Adrenal gland (tissue), 12 donors: ENCODE data around the gene MRPL41. TPM values are rescaled to one million over a fixed set of nuclear protein-coding genes. Genes with fewer than 3 reads are reported as not detected.
"Not testable (repeated sequence)": the region's sequence is repeated elsewhere in the genome, so short reads cannot be mapped to it uniquely, and the experiment has no call there.

Experiments
- DNase-seq, 7 donors: peaks; one replicate each; pipeline ENCODE4 v3.0.0-alpha.2; 2019 to 2020
- H3K27ac ChIP-seq, 5 donors: fragments of 200-600 bp; sonication (generic) in 4 of 5; 1 replicate in 3 of 5; 2 replicates in 2 of 5; pipeline versions ENCODE4 v1.5.1 to v1.8.0; 2016 to 2020; ENCODE audit warnings: mild to moderate bottlenecking in 1 of 5
- H3K27me3 ChIP-seq: fragments of 200-600 bp; 2 replicates; pipeline ENCODE4 v1.8.0; 2021
- H3K36me3 ChIP-seq, 2 donors: fragments of 200-600 bp; replicated peaks in 1 of 2; 1 replicate in 1 of 2; 2 replicates in 1 of 2; pipeline versions ENCODE4 v1.5.1 to v1.8.0; 2018 to 2022
- H3K4me1 ChIP-seq, 2 donors: fragments of 200-600 bp; replicated peaks in 1 of 2; 1 replicate in 1 of 2; 2 replicates in 1 of 2; pipeline versions ENCODE4 v1.5.1 to v1.8.0; 2018 to 2021
- H3K4me3 ChIP-seq, 4 donors: fragments of 200-600 bp; sonication (generic) in 3 of 4; one replicate each; pipeline ENCODE4 v1.5.1; 2016 to 2018
- H3K9me3 ChIP-seq, 3 donors: fragments of 200-600 bp; sonication (generic) in 1 of 3; replicated peaks in 1 of 3; 1 replicate in 2 of 3; 2 replicates in 1 of 3; pipeline versions ENCODE4 v1.5.1 to v1.8.0; 2016 to 2021
- POLR2A ChIP-seq, 2 donors: fragments of 450-650 bp; IDR thresholded peaks; one replicate each; pipeline ENCODE4 v1.6.1; 2017; ENCODE audit warnings: antibody characterized with exemption in 2 of 2, mild to moderate bottlenecking in 2 of 2, moderate library complexity in 1 of 2
- WGBS, 4 donors: extraction: QIAGEN DNeasy Blood & Tissue Kit in 2 of 4; methylation state at CpG; one replicate each; pipeline versions ENCODE4 v1.1.5 to v1.1.7; 2013 to 2017; 5-methylcytosine and 5-hydroxymethylcytosine counted together
- intact Hi-C, 2 donors: fragments of 100-400 bp; cut with DNase I; formaldehyde crosslinking; loops; one replicate each; pipeline versions ENCODE4 v1.14.1 to v1.15.0; 2022 to 2023
- polyA plus RNA-seq, 3 donors: library from polyadenylated mRNA; stranded (reverse); fragments of 200-250 nt in 2 of 3; fragments of 350-450 nt in 1 of 3; fragmentation: Illumina TruSeq in 1 of 3; extraction: RNeasy Lipid Tissue Mini Kit (QIAGEN cat#74804) in 1 of 3; gene quantifications; one replicate each; pipeline ENCODE4 v1.2.3, GENCODE V29; 2013 to 2014
- total RNA-seq, 9 donors: library from RNA; depleted of rRNA in 4 of 9; stranded (reverse); fragments of >200 nt in 4 of 9; fragments of 120-200 nt in 1 of 9; fragmentation: NEBNext Ultra II Directional in 1 of 9; extraction: Animal tissue kit (Norgen Biotek cat#: 25700) in 1 of 9; gene quantifications; one replicate each; pipeline versions ENCODE4 v1.1.0 to v1.2.4, GENCODE V29; 2013 to 2023
- TF ChIP-seq, protein P1 (sequence below), 6 experiments: fragments of 450-650 bp in 4 of 6; fragments of 200-600 bp in 2 of 6; sonication (generic) in 1 of 6; IDR thresholded peaks; 1 replicate in 5 of 6; 2 replicates in 1 of 6; pipeline versions ENCODE4 v1.5.1 to v1.8.0; 2016 to 2021; ENCODE audit warnings: antibody characterized with exemption in 6 of 6, mild to moderate bottlenecking in 2 of 6, moderate library complexity in 1 of 6
- donor health status: healthy with polysubstance abuse.
- donor health status: Bipolar disorder and iron deficiency.
- donor health status: DM: yes; HTN: yes; CAD: no.
- donor health status: DM: no; HTN: no; CAD: no.
- donor health status: DM: no; HTN: no; CAD: no.
- donor health status: DM: yes; HTN: yes; CAD: no.

The MRPL41 gene
- total and polyA plus RNA-seq, 12 donors: 6.1 to 335 (median 84.6) TPM

DNA sequence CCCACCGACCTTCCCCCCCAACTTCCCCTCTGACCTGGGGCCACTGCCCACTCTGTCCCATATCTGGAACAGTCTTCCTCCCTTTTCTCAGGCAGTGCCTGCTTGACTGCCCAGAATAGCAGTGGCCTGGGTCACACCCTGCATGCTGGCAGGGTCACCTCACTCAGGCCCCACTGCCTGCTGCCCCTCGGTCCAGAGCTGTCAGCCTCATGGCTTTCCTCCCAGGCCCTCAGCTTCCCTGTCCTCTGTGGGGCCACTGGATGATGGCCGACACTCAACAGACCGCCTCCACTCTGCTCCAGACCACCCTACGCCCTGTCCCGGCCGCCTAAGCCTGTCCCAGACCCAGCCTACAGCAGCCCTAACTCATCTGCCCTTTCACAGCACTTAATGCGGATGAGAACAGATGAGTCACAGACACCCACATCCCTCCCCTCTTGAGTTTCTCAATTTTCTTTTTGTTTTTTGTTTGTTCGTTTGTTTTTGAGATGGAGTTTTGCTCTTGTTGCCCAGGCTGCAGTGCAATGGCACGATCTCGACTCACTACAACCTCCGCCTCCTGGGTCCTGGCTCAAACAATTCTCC lies 7.4 kb upstream of the MRPL41 start:
- H3K36me3 ChIP-seq: no peaks in the 10 kb centered on the region
- WGBS, 4 donors: 78 to 88% (median 85%) methylated on average over 12 of the region's 12 CpGs
- DNase-seq: no peak
- no peaks in the 10 kb centered on the region for H3K27me3 ChIP-seq
- H3K4me1 ChIP-seq: no peaks in the 10 kb centered on the region
- intact Hi-C loops: no loop called here
- TF ChIP-seq POLR2A (IDR thresholded peaks at IDR 0.05): no peak
- TF ChIP-seq, protein P1, sequence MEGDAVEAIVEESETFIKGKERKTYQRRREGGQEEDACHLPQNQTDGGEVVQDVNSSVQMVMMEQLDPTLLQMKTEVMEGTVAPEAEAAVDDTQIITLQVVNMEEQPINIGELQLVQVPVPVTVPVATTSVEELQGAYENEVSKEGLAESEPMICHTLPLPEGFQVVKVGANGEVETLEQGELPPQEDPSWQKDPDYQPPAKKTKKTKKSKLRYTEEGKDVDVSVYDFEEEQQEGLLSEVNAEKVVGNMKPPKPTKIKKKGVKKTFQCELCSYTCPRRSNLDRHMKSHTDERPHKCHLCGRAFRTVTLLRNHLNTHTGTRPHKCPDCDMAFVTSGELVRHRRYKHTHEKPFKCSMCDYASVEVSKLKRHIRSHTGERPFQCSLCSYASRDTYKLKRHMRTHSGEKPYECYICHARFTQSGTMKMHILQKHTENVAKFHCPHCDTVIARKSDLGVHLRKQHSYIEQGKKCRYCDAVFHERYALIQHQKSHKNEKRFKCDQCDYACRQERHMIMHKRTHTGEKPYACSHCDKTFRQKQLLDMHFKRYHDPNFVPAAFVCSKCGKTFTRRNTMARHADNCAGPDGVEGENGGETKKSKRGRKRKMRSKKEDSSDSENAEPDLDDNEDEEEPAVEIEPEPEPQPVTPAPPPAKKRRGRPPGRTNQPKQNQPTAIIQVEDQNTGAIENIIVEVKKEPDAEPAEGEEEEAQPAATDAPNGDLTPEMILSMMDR (IDR thresholded peaks at IDR 0.05): no peak
- H3K9me3 ChIP-seq: no peaks in the 10 kb centered on the region
- H3K27ac ChIP-seq: no peak overlapping the region
- no peak overlapping the region for H3K4me3 ChIP-seq

DNA sequence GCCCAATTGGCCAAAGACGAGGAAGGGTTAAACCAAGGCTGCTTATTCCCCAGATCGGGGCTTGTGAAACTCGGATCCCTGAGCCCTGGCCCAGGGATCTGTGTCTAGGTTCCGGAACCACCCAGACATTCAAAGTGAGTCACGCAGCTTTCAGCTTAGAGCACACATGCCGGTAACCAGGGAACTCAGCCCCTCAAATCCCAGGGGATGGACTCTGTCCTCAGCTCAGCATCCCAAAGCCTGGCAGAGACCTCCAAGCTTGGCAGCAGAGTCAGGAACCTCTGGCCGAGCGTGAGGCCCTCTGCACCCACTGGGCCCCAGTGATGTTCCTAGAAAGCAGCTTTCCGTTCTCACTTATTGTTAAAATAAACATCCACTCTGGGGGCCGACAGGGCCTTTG lies 6.6 kb upstream of the MRPL41 start:
- no peak for DNase-seq
- H3K27ac ChIP-seq: no peak overlapping the region
- no peak overlapping the region for H3K4me3 ChIP-seq
- H3K9me3 ChIP-seq: no peaks in the 10 kb centered on the region
- no peaks in the 10 kb centered on the region for H3K36me3 ChIP-seq
- TF ChIP-seq, protein P1 (IDR thresholded peaks at IDR 0.05): no peak
- no peak for TF ChIP-seq POLR2A (IDR thresholded peaks at IDR 0.05)
- peaks cover 7% of the 10 kb centered on the region in 2 donors for H3K4me1 ChIP-seq
- H3K27me3 ChIP-seq: no peaks in the 10 kb centered on the region
- intact Hi-C loops: no loop called here
- 80 to 84% (median 82%) methylated on average over 6 to 10 of the region's 10 CpGs for WGBS, 4 donors

DNA sequence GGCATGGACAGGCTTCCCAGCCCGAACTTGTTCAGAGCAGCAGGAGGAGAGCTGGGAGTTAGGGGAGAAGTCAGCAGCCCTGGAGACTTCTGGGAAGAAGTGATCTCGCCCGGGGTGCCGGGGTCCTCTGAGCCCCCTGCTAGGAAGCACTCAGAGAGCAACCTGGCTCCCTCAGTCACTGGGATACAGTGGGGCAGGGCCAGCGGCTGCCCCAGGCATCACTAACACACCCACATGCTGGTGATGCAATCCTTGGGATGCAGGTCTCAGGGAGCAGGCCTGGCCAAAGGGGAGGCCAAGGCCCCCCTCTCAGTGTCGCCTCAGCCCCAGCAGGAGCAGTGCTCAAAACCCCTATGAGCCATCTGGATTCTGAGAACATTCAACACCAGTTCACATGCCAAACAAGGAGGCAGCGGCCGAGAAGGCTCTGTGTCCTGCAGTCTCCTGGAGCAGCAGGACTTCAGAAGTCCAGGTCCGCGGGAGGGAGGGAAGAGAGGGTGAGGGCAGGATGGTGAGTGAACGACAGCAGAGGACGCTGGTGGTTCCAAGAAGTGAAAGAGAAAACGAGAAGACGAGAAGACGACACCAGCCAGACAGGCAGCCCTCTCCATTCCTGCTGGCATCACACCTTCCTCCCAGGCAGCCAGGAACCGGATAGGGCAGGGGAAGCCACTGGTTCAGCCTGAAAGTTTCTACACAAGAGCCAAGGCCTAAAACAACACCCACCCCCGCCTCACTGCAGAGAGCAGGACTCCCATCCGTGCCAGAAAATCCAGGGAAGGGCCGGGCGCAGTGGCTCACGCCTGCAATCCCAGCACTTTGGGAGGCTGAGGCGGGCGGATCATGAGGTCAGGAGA lies 3.8 kb upstream of the MRPL41 start:
- H3K4me3 ChIP-seq: no peak overlapping the region
- no peaks in the 10 kb centered on the region for H3K27me3 ChIP-seq
- H3K27ac ChIP-seq: no peak overlapping the region
- H3K4me1 ChIP-seq: peaks cover 8 to 18% of the 10 kb centered on the region in 2 donors
- intact Hi-C loops: no loop called here
- DNase-seq: no peak
- no peaks in the 10 kb centered on the region for H3K36me3 ChIP-seq
- H3K9me3 ChIP-seq: no peaks in the 10 kb centered on the region
- TF ChIP-seq POLR2A (IDR thresholded peaks at IDR 0.05): no peak
- TF ChIP-seq, protein P1 (IDR thresholded peaks at IDR 0.05): no peak
- WGBS, 4 donors: 81 to 89% (median 84%) methylated on average over 14 to 23 of the region's 23 CpGs

DNA sequence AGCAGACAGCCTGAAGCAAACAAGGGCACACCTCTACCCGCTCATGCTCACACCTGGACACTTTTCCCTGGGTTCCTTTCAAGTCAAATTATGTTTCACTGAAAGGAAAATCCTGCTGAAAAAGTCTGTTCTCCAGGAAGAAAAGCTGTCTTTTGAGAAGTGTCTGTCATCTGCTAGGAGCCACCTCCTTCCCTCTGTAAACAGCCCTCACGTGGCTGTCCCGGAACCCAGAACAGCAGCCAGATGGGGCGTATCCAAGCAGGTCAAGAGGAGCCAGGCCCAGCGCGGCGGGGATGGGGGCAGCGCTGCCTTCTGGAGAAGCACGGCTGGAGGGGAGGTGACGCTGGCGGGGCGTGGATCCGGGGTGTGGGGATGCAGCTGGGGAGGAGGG lies 1.5 kb upstream of the MRPL41 start, which contains the start of gene PNPLA7:
TSS of gene PNPLA7 (minus strand) at position 172 of the 391 bp plus-strand sequence. CDS start 205 bp downstream, outside the sequence.
- TF ChIP-seq, protein P1 (IDR thresholded peaks at IDR 0.05): no peak
- TF ChIP-seq POLR2A (IDR thresholded peaks at IDR 0.05): peak in 1 of 2 donors; percentile 59
- peak within 1 kb of the TSS; percentile 46 to 95 (median 83) for H3K27ac ChIP-seq
- DNase-seq: peak; percentile 90 to 96 (median 95)
- no peaks in the 10 kb centered on the region for H3K27me3 ChIP-seq
- no peaks in the 10 kb centered on the region for H3K9me3 ChIP-seq
- H3K4me3 ChIP-seq: peak within 1 kb of the TSS in 2 of 4 donors; percentile 62 to 81
- H3K36me3 ChIP-seq: peaks cover 0 to 9% of the 10 kb centered on the region in 2 donors
- H3K4me1 ChIP-seq: peaks cover 8 to 19% of the 10 kb centered on the region in 2 donors
- intact Hi-C loops: no loop called here
- WGBS, 4 donors: 0 to 6% (median 3%) methylated on average over 5 to 13 of the region's 13 CpGs

DNA sequence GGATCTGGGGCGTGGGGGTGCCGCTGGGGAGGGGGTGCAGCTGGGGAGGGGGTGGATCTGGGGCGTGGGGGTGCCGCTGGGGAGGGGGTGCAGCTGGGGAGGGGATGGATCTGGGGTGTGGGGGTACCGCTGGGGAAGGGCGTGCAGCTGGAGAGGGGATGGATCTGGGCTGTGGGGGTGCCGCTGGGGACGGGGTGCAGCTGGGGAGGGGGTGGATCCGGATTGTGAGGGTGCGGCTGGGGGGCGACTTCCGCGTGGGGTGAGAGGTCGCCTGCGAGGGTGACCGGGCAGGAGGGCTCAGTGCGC lies 768 bp upstream of the MRPL41 start:
- intact Hi-C loops, H3K9me3 ChIP-seq, H3K27me3 ChIP-seq, DNase-seq: not testable (repeated sequence)
- Histone ChIP-seq H3K4me3 (peak overlapping the region in 2 of 4 donors; percentile 62 to 81), H3K4me1 (peaks cover 8 to 19% of the 10 kb centered on the region in 2 donors), H3K36me3 (peaks cover 0 to 15% of the 10 kb centered on the region in 2 donors), H3K27ac (peak overlapping the region; percentile 46 to 95 (median 83))
- 0 to 3% (median 1%) methylated on average over 13 to 15 of the region's 17 CpGs; no CpG with 5 or more reads in 1 of the 4 donors for WGBS, 4 donors
